ENCODE data around the gene PPIL3.

The PPIL3 gene

DNA sequence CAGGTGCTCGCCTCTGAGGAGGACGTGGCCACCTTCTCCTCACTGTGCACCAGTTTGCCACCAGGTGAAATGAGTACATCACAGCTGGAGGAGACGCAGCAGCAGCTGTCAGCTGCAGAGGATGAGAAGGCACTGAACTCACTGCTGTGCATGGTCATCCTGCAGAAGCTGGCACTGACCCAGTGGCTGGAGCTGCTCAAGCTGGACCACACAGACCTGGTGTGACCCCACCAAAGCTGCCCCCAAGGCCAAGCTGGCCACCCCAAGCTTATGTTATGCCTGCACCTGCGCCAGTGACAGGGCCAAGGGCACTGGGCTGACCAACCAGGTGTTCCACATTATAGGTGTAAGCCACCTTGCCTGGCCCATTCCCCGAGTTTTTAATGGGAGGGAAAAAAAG, 43.7 kb downstream of the PPIL3 start:
- H3K27ac ChIP-seq (ENCODE audit: low read depth, low read length), result no peak overlapping the region
- H3K9ac ChIP-seq (ENCODE audit: low read depth in 1 of 2, low read length in 2 of 2), result no peak overlapping the region
- H3K4me3 ChIP-seq (ENCODE audit: low read depth in 1 of 2, low read length in 2 of 2), result no peak overlapping the region
- no peaks in the 10 kb centered on the region for H3K4me1 ChIP-seq (ENCODE audit: control insufficient read depth in 1 of 2, insufficient read depth in 2 of 2, low read length in 2 of 2)
- H3K9me3 ChIP-seq (ENCODE audit: control insufficient read depth in 1 of 2, low read length in 2 of 2), result no peaks in the 10 kb centered on the region
- no peaks in the 10 kb centered on the region for H3K36me3 ChIP-seq (ENCODE audit: control insufficient read depth in 1 of 2, insufficient read depth in 2 of 2, low read length in 2 of 2)
- H3K27me3 ChIP-seq (ENCODE audit: control insufficient read depth in 1 of 2, insufficient read depth in 2 of 2, low read length in 2 of 2), result no peaks in the 10 kb centered on the region

DNA sequence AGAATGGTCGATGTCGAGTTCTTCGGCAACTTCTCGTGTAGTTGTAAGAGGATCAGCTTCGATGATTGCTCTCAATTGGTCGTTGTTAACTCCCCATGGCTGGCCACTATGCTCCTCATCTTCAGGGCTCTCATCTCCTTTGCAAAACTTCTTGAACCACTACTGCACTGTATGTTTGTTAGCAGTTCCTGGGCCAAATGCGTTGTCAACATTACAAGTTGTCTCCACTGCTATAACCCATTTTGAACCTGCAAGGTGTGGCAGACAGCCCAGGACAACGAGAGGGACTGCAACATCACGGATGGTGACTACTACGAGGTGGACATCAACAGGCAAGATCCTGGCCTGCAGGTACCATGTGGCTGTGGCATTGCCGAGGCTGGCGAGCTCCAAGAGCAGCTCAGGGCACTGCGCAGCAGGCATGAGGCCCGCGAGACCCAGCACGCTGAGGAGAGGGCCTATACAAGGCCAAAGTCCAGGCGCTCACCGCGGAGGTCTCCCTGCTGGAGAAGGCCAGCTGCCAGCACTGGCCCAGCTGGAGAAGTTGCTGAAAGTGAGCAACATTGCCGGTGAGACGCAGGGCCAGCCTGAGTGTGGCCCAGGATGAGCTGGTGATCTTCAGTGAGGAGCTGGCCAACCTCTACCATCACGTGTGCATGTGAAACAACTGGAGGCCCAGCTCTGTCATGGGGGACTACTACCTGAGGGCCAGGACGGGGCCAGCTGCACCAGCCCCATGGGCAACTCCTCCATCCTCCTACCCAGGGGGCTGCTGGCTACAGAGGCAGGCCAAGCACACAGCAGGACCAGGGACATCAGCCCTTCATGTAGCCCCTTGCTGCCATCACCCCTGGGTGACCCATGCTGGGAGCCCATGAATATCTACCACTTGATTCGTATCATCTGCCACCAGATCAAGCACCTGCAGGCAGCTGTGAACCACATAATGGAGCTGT, 44.6 kb downstream of the PPIL3 start:
- Histone ChIP-seq H3K36me3 (ENCODE audit: control insufficient read depth in 1 of 2, insufficient read depth in 2 of 2, low read length in 2 of 2) (no peaks in the 10 kb centered on the region), H3K9me3 (ENCODE audit: control insufficient read depth in 1 of 2, low read length in 2 of 2) (no peaks in the 10 kb centered on the region), H3K27ac (ENCODE audit: low read depth, low read length) (no peak overlapping the region), H3K27me3 (ENCODE audit: control insufficient read depth in 1 of 2, insufficient read depth in 2 of 2, low read length in 2 of 2) (no peaks in the 10 kb centered on the region), H3K9ac (ENCODE audit: low read depth in 1 of 2, low read length in 2 of 2) (no peak overlapping the region), H3K4me3 (ENCODE audit: low read depth in 1 of 2, low read length in 2 of 2) (no peak overlapping the region), H3K4me1 (ENCODE audit: control insufficient read depth in 1 of 2, insufficient read depth in 2 of 2, low read length in 2 of 2) (no peaks in the 10 kb centered on the region)

DNA sequence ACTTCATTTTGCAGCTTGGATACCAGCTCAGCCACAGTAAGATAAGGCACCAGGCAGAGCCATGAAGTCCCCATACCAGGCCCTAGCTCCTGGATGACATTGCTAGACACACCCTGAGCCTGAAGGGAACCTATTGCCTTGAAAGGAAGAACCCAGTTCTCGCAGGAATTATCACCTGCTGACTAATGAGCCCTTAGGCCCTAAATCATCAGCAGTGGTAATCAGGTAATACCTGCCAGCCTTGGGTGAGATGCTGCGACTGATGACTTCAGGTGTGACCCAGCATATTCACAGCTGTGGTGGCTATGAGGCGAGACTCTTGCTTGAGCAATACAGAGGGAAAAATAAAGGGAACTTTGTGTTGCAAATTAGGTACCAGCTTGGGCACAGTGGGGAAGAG, 49.4 kb downstream of the PPIL3 start:
- no peaks in the 10 kb centered on the region for H3K4me1 ChIP-seq (ENCODE audit: control insufficient read depth in 1 of 2, insufficient read depth in 2 of 2, low read length in 2 of 2)
- H3K9me3 ChIP-seq (ENCODE audit: control insufficient read depth in 1 of 2, low read length in 2 of 2), result peaks cover 3 to 11% of the 10 kb centered on the region in 2 donors
- H3K36me3 ChIP-seq (ENCODE audit: control insufficient read depth in 1 of 2, insufficient read depth in 2 of 2, low read length in 2 of 2), result no peaks in the 10 kb centered on the region
- no peak overlapping the region for H3K27ac ChIP-seq (ENCODE audit: low read depth, low read length)
- no peak overlapping the region for H3K9ac ChIP-seq (ENCODE audit: low read depth in 1 of 2, low read length in 2 of 2)
- no peak overlapping the region for H3K4me3 ChIP-seq (ENCODE audit: low read depth in 1 of 2, low read length in 2 of 2)
- no peaks in the 10 kb centered on the region for H3K27me3 ChIP-seq (ENCODE audit: control insufficient read depth in 1 of 2, insufficient read depth in 2 of 2, low read length in 2 of 2)

DNA sequence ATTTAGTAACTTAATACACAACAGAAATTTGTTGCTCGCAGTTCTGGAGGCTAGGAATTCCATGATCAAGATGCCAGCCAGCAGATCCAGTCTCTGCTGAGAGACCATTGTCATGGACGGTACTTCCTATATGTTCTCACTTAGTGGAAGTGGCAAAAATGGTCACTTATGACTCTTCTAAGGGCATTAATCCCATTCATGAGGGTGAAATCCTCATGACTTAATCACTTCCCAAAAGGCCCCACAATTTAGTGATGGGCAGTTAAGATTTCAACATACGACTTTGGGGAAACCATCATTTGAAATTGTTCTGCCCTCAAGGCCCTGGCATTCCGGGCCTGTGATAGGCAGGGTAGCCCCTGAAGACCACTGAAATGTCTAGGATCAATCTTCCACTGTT, 54.2 kb downstream of the PPIL3 start:
- H3K9me3 ChIP-seq (ENCODE audit: control insufficient read depth in 1 of 2, low read length in 2 of 2), result peaks cover 3 to 11% of the 10 kb centered on the region in 2 donors
- no peaks in the 10 kb centered on the region for H3K36me3 ChIP-seq (ENCODE audit: control insufficient read depth in 1 of 2, insufficient read depth in 2 of 2, low read length in 2 of 2)
- no peaks in the 10 kb centered on the region for H3K27me3 ChIP-seq (ENCODE audit: control insufficient read depth in 1 of 2, insufficient read depth in 2 of 2, low read length in 2 of 2)
- no peak overlapping the region for H3K27ac ChIP-seq (ENCODE audit: low read depth, low read length)
- no peak overlapping the region for H3K4me3 ChIP-seq (ENCODE audit: low read depth in 1 of 2, low read length in 2 of 2)
- H3K4me1 ChIP-seq (ENCODE audit: control insufficient read depth in 1 of 2, insufficient read depth in 2 of 2, low read length in 2 of 2), result no peaks in the 10 kb centered on the region
- H3K9ac ChIP-seq (ENCODE audit: low read depth in 1 of 2, low read length in 2 of 2), result no peak overlapping the region

DNA sequence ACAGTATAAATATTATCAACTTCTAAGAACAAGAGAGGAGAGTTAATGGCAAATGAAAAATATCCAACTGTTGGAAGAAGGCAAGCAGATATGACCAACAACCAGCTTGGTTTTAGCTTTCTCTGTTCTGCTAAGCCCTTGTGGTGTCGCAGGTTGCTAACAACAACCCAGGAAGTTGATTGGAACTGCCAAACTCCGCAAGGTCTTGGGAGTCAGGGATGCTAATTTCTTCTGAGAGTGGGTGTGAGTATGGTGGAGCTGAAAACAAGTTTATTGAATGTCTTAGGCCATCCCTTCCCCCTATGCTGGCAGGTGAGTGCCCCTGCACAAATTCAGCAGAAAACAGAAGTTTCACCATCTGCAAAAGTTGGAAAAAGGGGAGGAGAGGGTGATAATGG, 59.6 kb downstream of the PPIL3 start:
- H3K27me3 ChIP-seq (ENCODE audit: control insufficient read depth in 1 of 2, insufficient read depth in 2 of 2, low read length in 2 of 2), result no peaks in the 10 kb centered on the region
- no peak overlapping the region for H3K27ac ChIP-seq (ENCODE audit: low read depth, low read length)
- H3K36me3 ChIP-seq (ENCODE audit: control insufficient read depth in 1 of 2, insufficient read depth in 2 of 2, low read length in 2 of 2), result no peaks in the 10 kb centered on the region
- H3K4me1 ChIP-seq (ENCODE audit: control insufficient read depth in 1 of 2, insufficient read depth in 2 of 2, low read length in 2 of 2), result no peaks in the 10 kb centered on the region
- no peak overlapping the region for H3K9ac ChIP-seq (ENCODE audit: low read depth in 1 of 2, low read length in 2 of 2)
- H3K4me3 ChIP-seq (ENCODE audit: low read depth in 1 of 2, low read length in 2 of 2), result no peak overlapping the region
- H3K9me3 ChIP-seq (ENCODE audit: control insufficient read depth in 1 of 2, low read length in 2 of 2), result no peaks in the 10 kb centered on the region

DNA sequence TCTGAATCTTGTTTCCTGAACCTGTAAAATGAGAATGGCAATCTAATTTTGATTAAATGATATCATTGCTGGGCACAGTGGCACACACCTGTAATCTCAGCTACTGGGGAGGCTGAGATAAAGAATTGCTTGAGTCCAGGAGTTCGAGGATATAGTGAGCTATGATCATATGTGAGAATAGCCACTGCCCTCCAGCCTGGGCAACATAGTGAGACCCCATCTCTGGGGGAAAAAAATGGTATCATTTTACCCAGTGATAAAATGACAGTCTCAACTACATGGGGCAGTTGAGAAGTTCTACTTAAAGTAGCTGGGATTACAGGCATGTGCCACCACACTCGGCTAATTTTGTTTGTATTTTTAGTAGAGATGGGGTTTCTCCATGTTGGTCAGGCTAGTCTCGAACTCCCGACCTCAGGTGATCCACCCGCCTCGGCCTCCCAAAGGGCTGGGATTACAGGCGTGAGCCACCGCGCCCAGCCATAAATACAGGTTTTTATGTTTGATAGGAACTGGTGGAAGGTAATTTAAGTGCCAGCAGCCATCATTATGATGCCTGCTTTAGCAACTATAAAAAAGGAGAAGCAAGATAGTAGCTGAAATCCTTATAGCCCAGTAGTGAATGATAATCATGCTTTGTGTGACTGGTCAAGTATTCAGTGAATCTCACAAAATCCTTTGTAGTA, 60.2 kb downstream of the PPIL3 start:
- no peaks in the 10 kb centered on the region for H3K27me3 ChIP-seq (ENCODE audit: control insufficient read depth in 1 of 2, insufficient read depth in 2 of 2, low read length in 2 of 2)
- H3K4me3 ChIP-seq (ENCODE audit: low read depth in 1 of 2, low read length in 2 of 2), result no peak overlapping the region
- H3K9ac ChIP-seq (ENCODE audit: low read depth in 1 of 2, low read length in 2 of 2), result no peak overlapping the region
- H3K27ac ChIP-seq (ENCODE audit: low read depth, low read length), result no peak overlapping the region
- H3K4me1 ChIP-seq (ENCODE audit: control insufficient read depth in 1 of 2, insufficient read depth in 2 of 2, low read length in 2 of 2), result no peaks in the 10 kb centered on the region
- H3K36me3 ChIP-seq (ENCODE audit: control insufficient read depth in 1 of 2, insufficient read depth in 2 of 2, low read length in 2 of 2), result no peaks in the 10 kb centered on the region
- H3K9me3 ChIP-seq (ENCODE audit: control insufficient read depth in 1 of 2, low read length in 2 of 2), result no peaks in the 10 kb centered on the region

DNA sequence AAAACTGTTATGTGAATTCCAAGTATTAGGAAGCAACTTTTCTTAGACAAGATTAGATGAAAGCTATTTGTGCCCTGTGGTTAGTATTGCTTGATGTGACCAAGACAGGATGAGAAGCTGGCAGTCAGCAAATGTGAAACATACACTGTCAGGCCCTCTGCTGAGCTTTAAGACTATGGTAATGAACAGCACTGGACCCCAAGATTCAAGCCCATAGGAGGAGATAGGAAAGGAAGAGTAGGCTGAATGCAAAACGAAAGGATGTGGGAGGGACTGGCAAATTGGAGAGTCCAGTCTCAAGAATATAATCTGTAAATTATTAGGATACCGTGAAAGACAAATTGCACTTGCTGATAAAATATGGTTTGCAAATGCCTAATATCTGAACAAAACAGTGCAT, 60.8 kb downstream of the PPIL3 start:
- Histone ChIP-seq H3K9ac (ENCODE audit: low read depth in 1 of 2, low read length in 2 of 2) (no peak overlapping the region), H3K4me1 (ENCODE audit: control insufficient read depth in 1 of 2, insufficient read depth in 2 of 2, low read length in 2 of 2) (no peaks in the 10 kb centered on the region), H3K27ac (ENCODE audit: low read depth, low read length) (no peak overlapping the region), H3K4me3 (ENCODE audit: low read depth in 1 of 2, low read length in 2 of 2) (no peak overlapping the region), H3K27me3 (ENCODE audit: control insufficient read depth in 1 of 2, insufficient read depth in 2 of 2, low read length in 2 of 2) (no peaks in the 10 kb centered on the region), H3K9me3 (ENCODE audit: control insufficient read depth in 1 of 2, low read length in 2 of 2) (no peaks in the 10 kb centered on the region), H3K36me3 (ENCODE audit: control insufficient read depth in 1 of 2, insufficient read depth in 2 of 2, low read length in 2 of 2) (no peaks in the 10 kb centered on the region)

DNA sequence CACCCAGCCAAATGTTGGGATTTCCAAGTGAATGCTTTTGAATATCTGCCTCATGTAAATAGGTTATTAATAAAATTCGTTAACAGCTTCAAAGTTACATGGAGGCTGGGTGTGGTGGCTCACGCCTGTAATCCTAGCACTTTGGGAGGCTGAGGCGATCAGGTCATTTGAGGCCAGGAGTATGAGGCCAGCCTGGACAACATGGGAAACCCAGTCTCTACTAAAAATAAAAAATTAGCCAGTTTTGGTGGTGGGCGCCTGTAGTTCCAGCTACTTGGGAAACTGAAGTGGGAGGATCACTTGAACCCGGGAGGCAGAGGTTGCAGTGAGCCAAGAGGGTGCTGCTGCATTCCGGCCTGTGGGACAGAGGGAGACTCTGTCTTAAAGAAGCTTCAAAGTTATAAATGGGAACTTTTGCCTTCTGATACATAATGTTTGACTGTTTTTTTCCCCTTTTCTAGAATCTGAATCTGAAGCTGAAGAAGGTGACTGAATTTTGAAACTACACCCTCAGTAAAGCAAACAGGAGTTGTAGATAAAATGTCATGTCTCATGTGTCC, 67.1 kb downstream of the PPIL3 start:
- Histone ChIP-seq H3K27me3 (ENCODE audit: control insufficient read depth in 1 of 2, insufficient read depth in 2 of 2, low read length in 2 of 2) (no peaks in the 10 kb centered on the region), H3K27ac (ENCODE audit: low read depth, low read length) (no peak overlapping the region), H3K4me3 (ENCODE audit: low read depth in 1 of 2, low read length in 2 of 2) (no peak overlapping the region), H3K4me1 (ENCODE audit: control insufficient read depth in 1 of 2, insufficient read depth in 2 of 2, low read length in 2 of 2) (no peaks in the 10 kb centered on the region), H3K9ac (ENCODE audit: low read depth in 1 of 2, low read length in 2 of 2) (no peak overlapping the region), H3K36me3 (ENCODE audit: control insufficient read depth in 1 of 2, insufficient read depth in 2 of 2, low read length in 2 of 2) (peaks cover 38 to 53% of the 10 kb centered on the region in 2 donors), H3K9me3 (ENCODE audit: control insufficient read depth in 1 of 2, low read length in 2 of 2) (no peaks in the 10 kb centered on the region)
